H1 (cell line): Measurements from ENCODE around the gene HPD. TPM values are rescaled to one million over a fixed set of nuclear protein-coding genes. Genes with fewer than 3 reads are reported as not detected.

Experiments used
- CTCF ChIA-PET: fragments of 300-600 bp; sonication (Branson Sonifier 250); formaldehyde crosslinking; loops from one replicate; lab custom pipeline; 2021; ENCODE audit not compliant: partially characterized antibody; lab: Charles Lee
- POLR2A ChIA-PET: fragments of 300-600 bp; sonication (Branson Sonifier 250); formaldehyde crosslinking; loops from one replicate; lab custom pipeline; 2021; ENCODE audit warnings: inconsistent platforms; ENCODE audit not compliant: partially characterized antibody; lab: Charles Lee
- DNase-seq, 2 experiments: peaks; one replicate each; pipeline versions ENCODE4 v3.0.0 to v3.0.0-alpha.2; 2010 to 2022; ENCODE audit warnings: low spot score in 2 of 2, low read depth in 1 of 2, mixed read lengths in 1 of 2
- FAIRE-seq: peaks from 2 replicates; lab custom pipeline; 2011; peaks lifted over from hg19 to GRCh38; lab: Jason Lieb, UNC
- H2AFZ ChIP-seq: 2 replicates; pipeline ENCODE4 v1.8.1; 2012; ENCODE audit warnings: low read length, inconsistent platforms
- H2AK5ac ChIP-seq: 2 replicates; pipeline ENCODE4 v1.6.1; 2013; ENCODE audit warnings: low read depth, low read length
- H2BK120ac ChIP-seq: replicated peaks from 2 replicates; pipeline ENCODE3; 2013; ENCODE audit warnings: low read depth, low read length, inconsistent platforms
- H2BK12ac ChIP-seq: 2 replicates; pipeline ENCODE4 v1.6.1; 2013; ENCODE audit warnings: low read depth, low read length
- H2BK15ac ChIP-seq: 2 replicates; pipeline ENCODE4 v1.6.1; 2013; ENCODE audit warnings: low read length
- H2BK20ac ChIP-seq: 2 replicates; pipeline ENCODE4 v1.6.1; 2013; ENCODE audit warnings: low read length
- H2BK5ac ChIP-seq: 2 replicates; pipeline ENCODE4 v1.6.1; 2013; ENCODE audit warnings: low read depth, low read length
- H3K14ac ChIP-seq: 2 replicates; pipeline ENCODE4 v1.6.1; 2013; ENCODE audit warnings: inconsistent platforms; ENCODE audit not compliant: insufficient read length
- H3K18ac ChIP-seq: 2 replicates; pipeline ENCODE4 v1.6.1; 2013; ENCODE audit warnings: low read length; ENCODE audit errors: extremely low read depth
- H3K23ac ChIP-seq: 2 replicates; pipeline ENCODE4 v1.6.1; 2013; ENCODE audit warnings: inconsistent platforms; ENCODE audit not compliant: insufficient read length
- H3K23me2 ChIP-seq: 2 replicates; pipeline ENCODE4 v1.6.1; 2013; ENCODE audit warnings: low read depth, low read length
- H3K27ac ChIP-seq: 2 replicates; pipeline ENCODE4 v1.6.1; 2011; ENCODE audit warnings: low read depth, low read length, inconsistent platforms
- H3K27me3 ChIP-seq, 4 experiments: replicated peaks in 1 of 4; 1 replicate in 1 of 4; 2 replicates in 3 of 4; pipeline versions ENCODE4 v1.6.1 to v1.8.1; 2011 to 2013; ENCODE audit warnings: low read length in 3 of 4, mild to moderate bottlenecking in 3 of 4, inconsistent platforms in 2 of 4, mixed read lengths in 2 of 4, moderate library complexity in 1 of 4; ENCODE audit not compliant: control insufficient read depth in 3 of 4, insufficient read depth in 3 of 4; ENCODE audit errors: extremely low read depth in 1 of 4
- H3K36me3 ChIP-seq, 4 experiments: 2 replicates each; pipeline versions ENCODE4 v1.6.1 to v1.8.1; 2011 to 2013; ENCODE audit warnings: mild to moderate bottlenecking in 4 of 4, low read length in 3 of 4, moderate library complexity in 2 of 4, control low read depth in 1 of 4, inconsistent platforms in 1 of 4; ENCODE audit not compliant: insufficient read depth in 4 of 4, control insufficient read depth in 2 of 4
- H3K4ac ChIP-seq: replicated peaks from 2 replicates; pipeline ENCODE3; 2013; ENCODE audit warnings: low read length, low read depth, mixed read lengths, inconsistent platforms; ENCODE audit not compliant: insufficient read length
- H3K4me1 ChIP-seq, 4 experiments: replicated peaks in 1 of 4; 1 replicate in 1 of 4; 2 replicates in 3 of 4; pipeline versions ENCODE4 v1.6.1 to v1.8.1; 2011 to 2013; ENCODE audit warnings: low read length in 3 of 4, inconsistent platforms in 2 of 4, mixed read lengths in 1 of 4; ENCODE audit not compliant: insufficient read depth in 4 of 4, control insufficient read depth in 3 of 4
- H3K4me2 ChIP-seq, 2 experiments: 2 replicates each; pipeline versions ENCODE4 v1.6.1 to v1.8.1; 2011 to 2013; ENCODE audit warnings: low read depth in 2 of 2, low read length in 2 of 2, control low read depth in 1 of 2, inconsistent platforms in 1 of 2, mild to moderate bottlenecking in 1 of 2; ENCODE audit not compliant: insufficient read depth in 1 of 2
- H3K4me3 ChIP-seq, 4 experiments: fragments of 200-600, 300-600 bp in 1 of 4; sonication (generic), shearing (Covaris generic), sonication (Bioruptor Twin) in 1 of 4; 2 replicates each; pipeline versions ENCODE4 v1.5.1 to v1.8.1; 2011 to 2016; ENCODE audit warnings: low read length in 4 of 4, low read depth in 3 of 4, control low read depth in 2 of 4, inconsistent platforms in 2 of 4, mild to moderate bottlenecking in 2 of 4, mixed read lengths in 1 of 4, moderate library complexity in 1 of 4; ENCODE audit not compliant: insufficient read depth in 2 of 4; ENCODE audit errors: extremely low read depth in 1 of 4
- H3K56ac ChIP-seq: replicated peaks from 2 replicates; pipeline ENCODE3; 2013; ENCODE audit warnings: low read depth, mild to moderate bottlenecking, mixed read lengths, low read length, inconsistent platforms; ENCODE audit not compliant: insufficient read length
- H3K79me1 ChIP-seq: 2 replicates; pipeline ENCODE4 v1.6.1; 2013; ENCODE audit warnings: low read depth, low read length, control low read depth
- H3K79me2 ChIP-seq, 2 experiments: 2 replicates each; pipeline versions ENCODE4 v1.6.1 to v1.8.1; 2012 to 2013; ENCODE audit warnings: low read length in 2 of 2, mild to moderate bottlenecking in 2 of 2, inconsistent platforms in 1 of 2; ENCODE audit not compliant: insufficient read depth in 2 of 2, control insufficient read depth in 1 of 2
- H3K9ac ChIP-seq, 4 experiments: replicated peaks in 1 of 4; 1 replicate in 1 of 4; 2 replicates in 3 of 4; pipeline versions ENCODE4 v1.6.1 to v1.8.1; 2011 to 2013; ENCODE audit warnings: low read depth in 3 of 4, low read length in 3 of 4, control low read depth in 2 of 4, mild to moderate bottlenecking in 2 of 4, moderate library complexity in 2 of 4, inconsistent platforms in 1 of 4; ENCODE audit errors: extremely low read depth in 1 of 4
- H3K9me3 ChIP-seq, 2 experiments: 2 replicates each; pipeline versions ENCODE4 v1.6.1 to v1.8.1; 2012 to 2013; ENCODE audit warnings: mild to moderate bottlenecking in 2 of 2, moderate library complexity in 2 of 2, control low read depth in 1 of 2, inconsistent platforms in 1 of 2, low read depth in 1 of 2, low read length in 1 of 2, mixed read lengths in 1 of 2; ENCODE audit not compliant: insufficient read depth in 2 of 2
- H4K20me1 ChIP-seq, 2 experiments: replicated peaks in 1 of 2; 2 replicates each; pipeline versions ENCODE3 to v1.8.1; 2011 to 2013; ENCODE audit warnings: inconsistent platforms in 2 of 2, low read length in 2 of 2, mild to moderate bottlenecking in 1 of 2; ENCODE audit not compliant: insufficient read depth in 2 of 2, control insufficient read depth in 1 of 2
- H4K5ac ChIP-seq: 2 replicates; pipeline ENCODE4 v1.6.1; 2013; ENCODE audit warnings: low read length, low read depth, mixed read lengths, inconsistent platforms; ENCODE audit not compliant: insufficient read length
- H4K8ac ChIP-seq: 2 replicates; pipeline ENCODE4 v1.8.0; 2013; ENCODE audit warnings: mild to moderate bottlenecking, moderate library complexity, low read length, inconsistent platforms; ENCODE audit not compliant: insufficient read depth; ENCODE audit errors: extremely low read depth
- H4K91ac ChIP-seq: replicated peaks from 2 replicates; pipeline ENCODE3; 2013; ENCODE audit warnings: low read length, mixed read lengths, inconsistent platforms; ENCODE audit not compliant: insufficient read length
- ASH2L ChIP-seq: fragments of 200-600, 300-600 bp; sonication (generic); IDR thresholded peaks from one replicate; pipeline ENCODE4 v1.7.1; 2017; ENCODE audit warnings: low read length
- CBX5 ChIP-seq: fragments of 300-800, 300-1000 bp; sonication (generic); IDR thresholded peaks from 2 replicates; pipeline ENCODE4 v1.7.1; 2016; ENCODE audit warnings: antibody characterized with exemption, low read length, low read depth
- CEBPB ChIP-seq: IDR thresholded peaks from 2 replicates; pipeline ENCODE4 v1.6.1; 2012; ENCODE audit warnings: low read depth, low read length
- GABPA ChIP-seq: IDR thresholded peaks from 2 replicates; pipeline ENCODE4 v1.6.1; 2011; ENCODE audit warnings: mild to moderate bottlenecking, low read length, moderate library complexity, borderline replicate concordance; ENCODE audit not compliant: insufficient read depth
- SIN3A ChIP-seq, 2 experiments: IDR thresholded peaks in 1 of 2; conservative IDR thresholded peaks in 1 of 2; 2 replicates each; pipeline ENCODE4 v1.6.1; 2011 to 2012; ENCODE audit warnings: low read length in 2 of 2, improper control_type of control experiment in 1 of 2, low read depth in 1 of 2, mild to moderate bottlenecking in 1 of 2
- SRF ChIP-seq: IDR thresholded peaks from 2 replicates; pipeline ENCODE4 v1.6.1; 2011; ENCODE audit warnings: mild to moderate bottlenecking, low read depth, low read length, moderate library complexity
- TAF1 ChIP-seq: IDR thresholded peaks from 2 replicates; pipeline ENCODE4 v1.6.1; 2011; ENCODE audit warnings: mild to moderate bottlenecking, low read depth, low read length
- TAF7 ChIP-seq: optimal IDR thresholded peaks from 2 replicates; pipeline ENCODE3; 2011; ENCODE audit warnings: low read depth, mild to moderate bottlenecking, inconsistent platforms, low read length, moderate library complexity, borderline replicate concordance
- WGBS, 2 experiments: shearing (Covaris generic) in 1 of 2; methylation state at CpG; one replicate each; pipeline versions ENCODE4 v1.1.6 to v1.1.7; 2013 to 2015; ENCODE audit warnings: low lambda C conversion rate in 2 of 2, mixed read lengths in 2 of 2, inconsistent platforms in 1 of 2, low coverage in 1 of 2, missing lambda C conversion rate in 1 of 2; ENCODE audit not compliant: insufficient replicate concordance in 2 of 2, insufficient coverage in 1 of 2, insufficient read length in 1 of 2; ENCODE audit errors: extremely low coverage in 1 of 2, missing lambda C conversion rate in 1 of 2; 5-methylcytosine and 5-hydroxymethylcytosine counted together
- polyA plus RNA-seq, 7 experiments: library from polyadenylated mRNA; depleted of rRNA in 3 of 7; stranded (reverse) in 5 of 7; unstranded in 2 of 7; fragments of >200 nt in 5 of 7; fragments of 200-250 nt in 2 of 7; gene quantifications; 1 replicate in 5 of 7; 2 replicates in 1 of 7; 4 replicates in 1 of 7; pipeline versions ENCODE4 v1.2.1 to v1.2.3, GENCODE V29; 2011 to 2013; ENCODE audit warnings: missing spikeins in 2 of 7, mixed read lengths in 2 of 7
- total RNA-seq: library from RNA; stranded (reverse); fragmentation: NEBNext Ultra II Directional; extraction: Animal tissue kit (Norgen Biotek cat#: 25700); gene quantifications from 2 replicates; pipeline ENCODE4 v1.2.1, GENCODE V29; 2021

The HPD gene
- total and polyA plus RNA-seq, 2 of the 8 experiments (the other 6 are each of a cell fraction or from before 2014, with no cell fraction given): 0.48 to 0.56 TPM

GRCh38 chr12:121826318-121827150, 32.1 kb downstream of the HPD start:
- Histone ChIP-seq H3K27me3 (no peaks in the 10 kb centered on the region), H2BK20ac (no peak overlapping the region), H2BK15ac (no peak overlapping the region), H4K91ac (no peak overlapping the region), H3K4me1 (no peaks in the 10 kb centered on the region), H3K56ac (no peak overlapping the region), H3K4me2 (no peak overlapping the region), H2BK120ac (no peak overlapping the region), H3K36me3 (peaks cover 4 to 46% (median 22%) of the 10 kb centered on the region in 4 experiments; a peak in 7 of 8 replicates), H4K5ac (no peak overlapping the region), H4K20me1 (peaks cover 0 to 10% of the 10 kb centered on the region in 2 experiments), H3K14ac (no peak overlapping the region), H4K8ac (peak overlapping the region; percentile 68; the same call in 1 of the 2 replicates), H3K79me2 (no peaks in the 10 kb centered on the region), H3K23me2 (no peaks in the 10 kb centered on the region), H2AFZ (no peak overlapping the region), H2AK5ac (no peak overlapping the region), H3K23ac (no peak overlapping the region), H3K18ac (no peak overlapping the region), H3K4me3 (no peak overlapping the region), H2BK12ac (no peak overlapping the region), H3K27ac (no peak overlapping the region), H2BK5ac (no peak overlapping the region), H3K4ac (no peak overlapping the region), H3K9me3 (no peaks in the 10 kb centered on the region), H3K9ac (no peak overlapping the region), H3K79me1 (no peaks in the 10 kb centered on the region)
- FAIRE-seq (no peak), DNase-seq (no peak)
- CTCF ChIA-PET: interaction anchor here (0.7 to 14.5 kb wide), 11 partner anchors 10 to 146 kb away, joined by 3 to 163 read pairs (median 3); partner anchors contain the start of genes CFAP251 and RHOF
- TF ChIP-seq SRF (no peak), CBX5 (no peak), TAF1 (no peak), SIN3A (conservative IDR thresholded peaks at IDR 0.05 in 1 of 2, IDR thresholded peaks at IDR 0.05 in 1 of 2; ENCODE audit: low read depth in 1 of 2, low read length in 2 of 2) (no peak), TAF7 (no peak), CEBPB (no peak), ASH2L (no peak), GABPA (no peak)
- POLR2A ChIA-PET: interaction anchor here (0.7 to 6.4 kb wide), 10 partner anchors 8 to 63 kb away, joined by 3 to 50 read pairs (median 4); partner anchors contain the start of genes RHOF and SETD1B
- 86% methylated on average over 15 of the region's 18 CpGs; no CpG with 5 or more reads in 1 of the 2 experiments for WGBS, 2 experiments
